Measurements from ENCODE around the gene HSPA1B. TPM values are rescaled to one million over a fixed set of nuclear protein-coding genes. Genes with fewer than 3 reads are reported as not detected.
A peak's percentile ranks its signal among the peaks of the same experiment; 100 is the strongest.
"Not testable (repeated sequence)": the region's sequence is repeated elsewhere in the genome, so short reads cannot be mapped to it uniquely, and the experiment has no call there.

Gene HSPA1B
- total and polyA plus RNA-seq, 2 of the 4 experiments (the other 2 are of a cell fraction), result 61.1 to 93.6 TPM

DNA sequence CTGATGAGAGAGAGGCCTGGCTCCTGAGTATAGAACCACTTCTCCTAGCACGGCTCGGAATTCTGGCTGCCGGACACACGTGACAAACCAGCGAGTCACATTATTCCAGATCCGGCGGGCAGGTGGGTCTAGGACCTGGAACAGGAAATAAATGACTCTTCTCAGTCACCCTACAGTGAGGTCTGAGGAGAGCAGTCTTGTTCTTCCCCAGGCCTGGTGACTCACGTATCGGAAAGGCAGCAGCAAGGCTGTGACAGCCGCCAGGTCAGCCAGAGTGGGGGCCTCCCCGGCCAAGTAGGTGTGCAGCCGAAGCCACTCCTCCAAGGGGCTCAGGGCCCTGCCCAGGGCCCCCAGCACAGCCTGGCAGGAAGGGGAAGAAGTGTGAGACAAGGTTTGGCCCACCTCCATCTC lies 34.8 kb upstream of the HSPA1B start:
- Histone ChIP-seq H4K8ac (ENCODE audit: low read depth in 2 of 2, low read length in 2 of 2) (no peak overlapping the region), H3K14ac (replicated peaks; ENCODE audit: low read depth, low read length) (no peak overlapping the region), H3K9me1 (ENCODE audit: insufficient read depth, low read length) (0 out of 2 replicates have a peak, but pooled peaks cover 3% of the 10 kb centered on the region), H3K27ac (ENCODE audit: insufficient read depth, low read length) (no peak overlapping the region), H3K4me1 (ENCODE audit: control insufficient read depth, insufficient read depth, low read length) (no peaks in the 10 kb centered on the region; the same call in 1 of the 2 replicates), H3K18ac (ENCODE audit: low read depth, low read length) (no peak overlapping the region), H2AK5ac (ENCODE audit: low read depth, low read length) (no peak overlapping the region), H4K5ac (ENCODE audit: low read depth, low read length) (no peak overlapping the region), H2AFZ (replicated peaks; ENCODE audit: low read length, poor library complexity) (peak overlapping the region; percentile 10), H3K79me1 (ENCODE audit: low read depth in 1 of 2, low read length in 2 of 2) (peaks cover 0 to 49% of the 10 kb centered on the region in 2 experiments), H3K27me3 (ENCODE audit: control insufficient read depth, insufficient read depth, low read length) (no peaks in the 10 kb centered on the region), H3K23ac (ENCODE audit: low read depth, low read length) (0 out of 2 replicates have a peak overlapping the region, but pooled peaks have one; percentile 33), H3K56ac (ENCODE audit: extremely low read depth, insufficient read depth, low read length) (no peak overlapping the region), H2BK15ac (ENCODE audit: low read depth, low read length) (no peak overlapping the region), H2BK120ac (ENCODE audit: low read depth, low read length) (no peak overlapping the region), H4K91ac (ENCODE audit: insufficient read depth, low read depth, low read length) (no peak overlapping the region), H3K4ac (ENCODE audit: low read depth, low read length) (no peak overlapping the region), H2AK9ac (replicated peaks; ENCODE audit: low read depth, low read length, poor library complexity) (peak overlapping the region; percentile 67), H4K20me1 (ENCODE audit: insufficient read depth, low read length) (no peaks in the 10 kb centered on the region), H3K4me2 (ENCODE audit: low read depth, low read length) (no peak overlapping the region), H3K9me3 (ENCODE audit: control insufficient read depth, insufficient read depth, low read length) (no peaks in the 10 kb centered on the region), H2BK5ac (ENCODE audit: low read depth, low read length, poor library complexity, severe bottlenecking) (no peak overlapping the region), H3K9ac (ENCODE audit: low read depth, low read length) (no peak overlapping the region), H3K4me3 (ENCODE audit: insufficient read depth, low read depth, low read length) (no peak overlapping the region), H3K36me3 (ENCODE audit: control insufficient read depth, insufficient read depth, low read length) (peaks cover 18% of the 10 kb centered on the region), H2BK20ac (ENCODE audit: low read depth, low read length) (no peak overlapping the region)
- ChIA-PET POLR2A (ENCODE audit: unreplicated experiment) (no interaction called here), CTCF (no interaction called here)
- in situ Hi-C loops (cut with MboI; ENCODE audit: low sequenced_read_pairs) (no loop called here), dilution Hi-C loops (cut with HindIII; ENCODE audit: low sequenced_read_pairs, unreplicated experiment) (no loop called here), intact Hi-C loops (cut with micrococcal nuclease) (no loop called here)
- DNase-seq (peak; percentile 43), ATAC-seq (ENCODE audit: low read depth) (no peak)
- TF ChIP-seq MAFK (IDR thresholded peaks at IDR 0.05; ENCODE audit: low read depth, low read length) (no peak), RAD21 (IDR thresholded peaks at IDR 0.05; ENCODE audit: low read length) (no peak), MAZ (IDR thresholded peaks at IDR 0.05; ENCODE audit: borderline replicate concordance, low read depth, low read length) (no peak), RFX5 (IDR thresholded peaks at IDR 0.05; ENCODE audit: low read depth, low read length) (no peak), MXI1 (IDR thresholded peaks at IDR 0.05; ENCODE audit: borderline replicate concordance, low read depth, low read length) (no peak)
- TF ChIP-seq, protein P1, sequence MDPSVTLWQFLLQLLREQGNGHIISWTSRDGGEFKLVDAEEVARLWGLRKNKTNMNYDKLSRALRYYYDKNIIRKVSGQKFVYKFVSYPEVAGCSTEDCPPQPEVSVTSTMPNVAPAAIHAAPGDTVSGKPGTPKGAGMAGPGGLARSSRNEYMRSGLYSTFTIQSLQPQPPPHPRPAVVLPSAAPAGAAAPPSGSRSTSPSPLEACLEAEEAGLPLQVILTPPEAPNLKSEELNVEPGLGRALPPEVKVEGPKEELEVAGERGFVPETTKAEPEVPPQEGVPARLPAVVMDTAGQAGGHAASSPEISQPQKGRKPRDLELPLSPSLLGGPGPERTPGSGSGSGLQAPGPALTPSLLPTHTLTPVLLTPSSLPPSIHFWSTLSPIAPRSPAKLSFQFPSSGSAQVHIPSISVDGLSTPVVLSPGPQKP (IDR thresholded peaks at IDR 0.05; ENCODE audit: borderline replicate concordance, low read depth, low read length), result no peak
- WGBS, 2 experiments (ENCODE audit: extremely low coverage in 2 of 2, insufficient read length in 1 of 2), result no CpG with 5 or more reads among the region's 12 CpGs
- BruUV-seq (replicated peaks), result no TSS peak

DNA sequence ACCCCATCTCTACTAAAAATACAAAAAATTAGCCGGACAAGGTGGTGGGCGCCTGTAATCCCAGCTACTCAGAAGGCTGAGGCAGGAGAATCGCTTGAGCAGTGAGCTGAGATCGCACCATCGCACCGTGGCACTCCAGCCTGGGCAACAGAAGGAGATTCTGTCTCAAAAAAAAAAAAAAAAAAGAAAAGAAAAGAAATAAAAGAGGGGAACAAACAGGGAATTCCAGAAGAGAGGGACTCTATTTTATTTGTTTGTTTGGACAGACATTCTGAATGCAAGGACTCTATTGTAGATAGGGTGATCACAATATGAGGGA lies 33.7 kb upstream of the HSPA1B start:
- H3K79me1 ChIP-seq (ENCODE audit: low read depth in 1 of 2, low read length in 2 of 2), result peaks cover 0 to 49% of the 10 kb centered on the region in 2 experiments
- H3K9me1 ChIP-seq (ENCODE audit: insufficient read depth, low read length); H2BK5ac ChIP-seq (ENCODE audit: low read depth, low read length, poor library complexity, severe bottlenecking); CTCF ChIA-PET; H3K18ac ChIP-seq (ENCODE audit: low read depth, low read length); ATAC-seq (ENCODE audit: low read depth); H4K5ac ChIP-seq (ENCODE audit: low read depth, low read length); dilution Hi-C loops (cut with HindIII; ENCODE audit: low sequenced_read_pairs, unreplicated experiment); H4K20me1 ChIP-seq (ENCODE audit: insufficient read depth, low read length); H2BK120ac ChIP-seq (ENCODE audit: low read depth, low read length); H2AK9ac ChIP-seq (replicated peaks; ENCODE audit: low read depth, low read length, poor library complexity); H3K27ac ChIP-seq (ENCODE audit: insufficient read depth, low read length); H2BK20ac ChIP-seq (ENCODE audit: low read depth, low read length); H3K4me1 ChIP-seq (ENCODE audit: control insufficient read depth, insufficient read depth, low read length); H2AFZ ChIP-seq (replicated peaks; ENCODE audit: low read length, poor library complexity); H3K27me3 ChIP-seq (ENCODE audit: control insufficient read depth, insufficient read depth, low read length); H2BK15ac ChIP-seq (ENCODE audit: low read depth, low read length); H2AK5ac ChIP-seq (ENCODE audit: low read depth, low read length); DNase-seq; in situ Hi-C loops (cut with MboI; ENCODE audit: low sequenced_read_pairs); BruUV-seq (replicated peaks); H3K9me3 ChIP-seq (ENCODE audit: control insufficient read depth, insufficient read depth, low read length): not testable (repeated sequence)
- peak overlapping the region; percentile 93; the same call in 1 of the 2 replicates for H3K9ac ChIP-seq (ENCODE audit: low read depth, low read length)
- POLR2A ChIA-PET (ENCODE audit: unreplicated experiment), result interaction anchor here (0.6 kb wide), 1 partner anchor 20 kb away, joined by 3 read pairs; no protein-coding TSS in a partner anchor
- intact Hi-C loops (cut with micrococcal nuclease), result loop anchor here (2.0 kb wide), 1 partner anchor 55 kb away; no protein-coding TSS in a partner anchor
- WGBS, 2 experiments (ENCODE audit: extremely low coverage in 2 of 2, insufficient read length in 1 of 2), result no CpG with 5 or more reads among the region's 6 CpGs
- peak overlapping the region; percentile 23 to 81; a peak in 2 of 4 replicates for H4K8ac ChIP-seq (ENCODE audit: low read depth in 2 of 2, low read length in 2 of 2)
- H3K14ac ChIP-seq (replicated peaks; ENCODE audit: low read depth, low read length), result peak overlapping the region; percentile 39; the same call in 1 of the 2 replicates
- H3K56ac ChIP-seq (ENCODE audit: extremely low read depth, insufficient read depth, low read length), result 0 out of 2 replicates have a peak overlapping the region, but pooled peaks have one; percentile 80
- peak overlapping the region; percentile 98; the same call in 1 of the 2 replicates for H3K4ac ChIP-seq (ENCODE audit: low read depth, low read length)
- peak overlapping the region; percentile 33; the same call in 1 of the 2 replicates for H4K91ac ChIP-seq (ENCODE audit: insufficient read depth, low read depth, low read length)
- H3K23ac ChIP-seq (ENCODE audit: low read depth, low read length), result peak overlapping the region; percentile 66; the same call in 1 of the 2 replicates
- peaks cover 18% of the 10 kb centered on the region for H3K36me3 ChIP-seq (ENCODE audit: control insufficient read depth, insufficient read depth, low read length)
- peak overlapping the region; percentile 77; the same call in 1 of the 2 replicates for H3K4me3 ChIP-seq (ENCODE audit: insufficient read depth, low read depth, low read length)
- H3K4me2 ChIP-seq (ENCODE audit: low read depth, low read length), result peak overlapping the region; percentile 98; the same call in 1 of the 2 replicates

All from IMR-90 (cell line).